Vagina (tissue), 2 donors: Measurements from ENCODE around the gene MEF2C. TPM values are rescaled to one million over a fixed set of nuclear protein-coding genes. Genes with fewer than 3 reads are reported as not detected.

Source experiments
- DNase-seq, 2 donors: peaks; one replicate each; pipeline ENCODE4 v3.0.0-alpha.2; 2017; ENCODE audit errors: extremely low spot score in 2 of 2
- H3K27ac ChIP-seq: fragments of 200-600 bp; sonication (generic); one replicate; pipeline ENCODE4 v1.5.1; 2019
- H3K27me3 ChIP-seq: fragments of 200-600 bp; sonication (generic); one replicate; pipeline ENCODE4 v1.5.1; 2019
- H3K36me3 ChIP-seq, 2 donors: fragments of 200-600 bp; sonication (generic); one replicate each; pipeline ENCODE4 v1.5.1; 2017 to 2019
- H3K4me1 ChIP-seq: fragments of 200-600 bp; sonication (generic); one replicate; pipeline ENCODE4 v1.5.1; 2019
- H3K4me3 ChIP-seq, 2 donors: fragments of 200-600 bp; sonication (generic); 1 replicate in 1 of 2; 2 replicates in 1 of 2; pipeline ENCODE4 v1.5.1; 2016 to 2019
- H3K9me3 ChIP-seq: fragments of 200-600 bp; sonication (generic); one replicate; pipeline ENCODE4 v1.5.1; 2019
- CTCF ChIP-seq, 3 experiments: fragments of 450-650 bp in 2 of 3; fragments of 200-600 bp in 1 of 3; sonication (generic) in 1 of 3; IDR thresholded peaks; one replicate each; pipeline ENCODE4 v1.5.1; 2017 to 2019; ENCODE audit warnings: antibody characterized with exemption in 3 of 3, mild to moderate bottlenecking in 2 of 3, moderate library complexity in 2 of 3
- POLR2A ChIP-seq, 2 donors: fragments of 450-650 bp; IDR thresholded peaks; one replicate each; pipeline ENCODE4 v1.6.1; 2017; ENCODE audit warnings: antibody characterized with exemption in 2 of 2, mild to moderate bottlenecking in 2 of 2, moderate library complexity in 2 of 2
- POLR2AphosphoS5 ChIP-seq, 2 donors: sonication (generic); formaldehyde crosslinking; IDR thresholded peaks; one replicate each; pipeline ENCODE4 v1.9.0; 2017; ENCODE audit warnings: antibody characterized with exemption in 2 of 2, mild to moderate bottlenecking in 2 of 2, low read depth in 1 of 2; ENCODE audit not compliant: insufficient read depth in 1 of 2
- intact Hi-C: fragments of 100-400 bp; cut with DNase I; formaldehyde crosslinking; loops from one replicate; pipeline ENCODE4 v1.15.1; 2023
- total RNA-seq: library from RNA; depleted of rRNA; stranded (reverse); fragments of >200 nt; gene quantifications from one replicate; pipeline ENCODE4 v1.2.3, GENCODE V29; 2016

Gene MEF2C
- total RNA-seq, 1 donor from 2014 or later, result 22.3 TPM

GRCh38 chr5:88879724-88880123, 3.3 kb downstream of the MEF2C start:
- Histone ChIP-seq H3K4me1 (no peaks in the 10 kb centered on the region), H3K9me3 (no peaks in the 10 kb centered on the region), H3K27ac (peak overlapping the region; percentile 20), H3K27me3 (no peaks in the 10 kb centered on the region), H3K4me3 (peak overlapping the region; percentile 19 to 67), H3K36me3 (no peaks in the 10 kb centered on the region)
- no peak for DNase-seq
- intact Hi-C loops, result loop anchor here (5.0 to 10.0 kb wide), 2 partner anchors 52 to 145 kb away; no protein-coding TSS in a partner anchor
- no peak for TF ChIP-seq POLR2AphosphoS5 (IDR thresholded peaks at IDR 0.05; ENCODE audit: insufficient read depth in 1 of 2, low read depth in 1 of 2)
- no peak for TF ChIP-seq CTCF (IDR thresholded peaks at IDR 0.05)
- TF ChIP-seq POLR2A (IDR thresholded peaks at IDR 0.05), result no peak

- intact Hi-C loops, result no loop called here
Observed at GRCh38 chr5:88878976-88879375, 4.0 kb downstream of the MEF2C start.

GRCh38 chr5:88877826-88878225, 5.2 kb downstream of the MEF2C start:
- Histone ChIP-seq H3K4me3 (no peak overlapping the region), H3K9me3 (no peaks in the 10 kb centered on the region), H3K27me3 (no peaks in the 10 kb centered on the region), H3K36me3 (no peaks in the 10 kb centered on the region), H3K27ac (no peak overlapping the region), H3K4me1 (no peaks in the 10 kb centered on the region)
- no peak for DNase-seq
- intact Hi-C loops, result no loop called here
- TF ChIP-seq POLR2A (IDR thresholded peaks at IDR 0.05), result no peak
- TF ChIP-seq CTCF (IDR thresholded peaks at IDR 0.05), result no peak
- no peak for TF ChIP-seq POLR2AphosphoS5 (IDR thresholded peaks at IDR 0.05; ENCODE audit: insufficient read depth in 1 of 2, low read depth in 1 of 2)

More at GRCh38 chr5:88878976-88879375, 4.0 kb downstream of the MEF2C start:
- no peaks in the 10 kb centered on the region for H3K4me1 ChIP-seq
- peak overlapping the region; percentile 15 for H3K27ac ChIP-seq
- H3K36me3 ChIP-seq, result no peaks in the 10 kb centered on the region
- DNase-seq, result no peak
- H3K27me3 ChIP-seq, result no peaks in the 10 kb centered on the region
- no peaks in the 10 kb centered on the region for H3K9me3 ChIP-seq
- TF ChIP-seq CTCF (IDR thresholded peaks at IDR 0.05), result no peak
- no peak for TF ChIP-seq POLR2AphosphoS5 (IDR thresholded peaks at IDR 0.05; ENCODE audit: insufficient read depth in 1 of 2, low read depth in 1 of 2)
- TF ChIP-seq POLR2A (IDR thresholded peaks at IDR 0.05), result no peak
- no peak overlapping the region for H3K4me3 ChIP-seq

GRCh38 chr5:88876714-88877113, 6.3 kb downstream of the MEF2C start:
- intact Hi-C loops, result no loop called here
- TF ChIP-seq POLR2A (IDR thresholded peaks at IDR 0.05) (no peak), CTCF (IDR thresholded peaks at IDR 0.05) (no peak), POLR2AphosphoS5 (IDR thresholded peaks at IDR 0.05; ENCODE audit: insufficient read depth in 1 of 2, low read depth in 1 of 2) (no peak)
- Histone ChIP-seq H3K27me3 (no peaks in the 10 kb centered on the region), H3K36me3 (no peaks in the 10 kb centered on the region), H3K27ac (peak overlapping the region; percentile 7), H3K4me1 (no peaks in the 10 kb centered on the region), H3K9me3 (no peaks in the 10 kb centered on the region), H3K4me3 (no peak overlapping the region)
- no peak for DNase-seq

- DNase-seq, result no peak
- intact Hi-C loops, result no loop called here
- Histone ChIP-seq H3K36me3 (no peaks in the 10 kb centered on the region), H3K4me3 (no peak overlapping the region), H3K27me3 (no peaks in the 10 kb centered on the region), H3K9me3 (no peaks in the 10 kb centered on the region), H3K27ac (no peak overlapping the region), H3K4me1 (no peaks in the 10 kb centered on the region)
- TF ChIP-seq POLR2AphosphoS5 (IDR thresholded peaks at IDR 0.05; ENCODE audit: insufficient read depth in 1 of 2, low read depth in 1 of 2) (no peak), CTCF (IDR thresholded peaks at IDR 0.05) (no peak), POLR2A (IDR thresholded peaks at IDR 0.05) (no peak)
Observed at GRCh38 chr5:88875341-88876234, 7.4 kb downstream of the MEF2C start.
